Activated T-helper 2 cell treated with anti-CD3 and anti-CD28 coated beads, Interferon-gamma antibody, Interleukin-2, Interleukin-4, amounts not matched to agents 10 μg/mL and 5 μg/mL and 100 μg/mL, durations not matched to agents 14 hours and 24 hours and 36 hours (primary cell): ENCODE results near the gene EXOC6B. TPM values are rescaled to one million over a fixed set of nuclear protein-coding genes. Genes with fewer than 3 reads are reported as not detected.

ENCODE experiments used
- DNase-seq: peaks from one replicate; pipeline ENCODE4 v3.0.0; 2021; ENCODE audit warnings: low spot score
- H3K27ac Mint-ChIP-seq: one replicate; pipeline ENCODE4 v1.8.0; 2021; ENCODE audit warnings: mixed read lengths
- H3K27me3 Mint-ChIP-seq: one replicate; pipeline ENCODE4 v1.8.0; 2021; ENCODE audit warnings: low read depth, mixed read lengths
- H3K36me3 Mint-ChIP-seq: one replicate; pipeline ENCODE4 v1.8.0; 2021; ENCODE audit warnings: low read depth, mixed read lengths
- H3K4me1 Mint-ChIP-seq: one replicate; pipeline ENCODE4 v1.8.0; 2021; ENCODE audit warnings: low read depth, mixed read lengths
- H3K4me3 Mint-ChIP-seq: one replicate; pipeline ENCODE4 v1.8.0; 2021; ENCODE audit warnings: low read depth, mild to moderate bottlenecking, moderate library complexity, mixed read lengths
- H3K9me3 Mint-ChIP-seq: one replicate; pipeline ENCODE4 v1.8.0; 2021; ENCODE audit warnings: mixed read lengths
- intact Hi-C: fragments of 100-400 bp; cut with micrococcal nuclease; formaldehyde crosslinking; loops from one replicate; pipeline ENCODE4 v1.15.1; 2023
- total RNA-seq: library from RNA; stranded (reverse); gene quantifications from 2 replicates; pipeline ENCODE4 v1.2.3, GENCODE V29; 2022

The EXOC6B gene
- total RNA-seq, 1 donor from 2014 or later: 9.4 TPM

GRCh38 chr2:72211350-72211749, 614.5 kb downstream of the EXOC6B start:
- intact Hi-C loops: no loop called here
- no peak overlapping the region for H3K4me3 Mint-ChIP-seq
- no peak overlapping the region for H3K27ac Mint-ChIP-seq
- no peaks in the 10 kb centered on the region for H3K27me3 Mint-ChIP-seq
- no peaks in the 10 kb centered on the region for H3K4me1 Mint-ChIP-seq
- no peaks in the 10 kb centered on the region for H3K9me3 Mint-ChIP-seq
- no peak for DNase-seq
- H3K36me3 Mint-ChIP-seq: no peaks in the 10 kb centered on the region

- intact Hi-C loops: no loop called here
- H3K4me3 Mint-ChIP-seq: no peak overlapping the region
These were observed 615.4 kb downstream of the EXOC6B start for GRCh38 chr2:72210470-72210869.

GRCh38 chr2:72208225-72208624, 617.6 kb downstream of the EXOC6B start:
- Mint-ChIP-seq H3K27ac (no peak overlapping the region), H3K27me3 (no peaks in the 10 kb centered on the region), H3K36me3 (no peaks in the 10 kb centered on the region), H3K9me3 (no peaks in the 10 kb centered on the region), H3K4me3 (no peak overlapping the region), H3K4me1 (no peaks in the 10 kb centered on the region)
- intact Hi-C loops: no loop called here
- DNase-seq: no peak

More at GRCh38 chr2:72210470-72210869, 615.4 kb downstream of the EXOC6B start:
- no peaks in the 10 kb centered on the region for H3K36me3 Mint-ChIP-seq
- H3K9me3 Mint-ChIP-seq: no peaks in the 10 kb centered on the region
- H3K4me1 Mint-ChIP-seq: no peaks in the 10 kb centered on the region
- no peak overlapping the region for H3K27ac Mint-ChIP-seq
- DNase-seq: no peak
- H3K27me3 Mint-ChIP-seq: no peaks in the 10 kb centered on the region

GRCh38 chr2:72207334-72207733, 618.5 kb downstream of the EXOC6B start:
- H3K4me3 Mint-ChIP-seq: no peak overlapping the region
- H3K27me3 Mint-ChIP-seq: no peaks in the 10 kb centered on the region
- no peak for DNase-seq
- H3K36me3 Mint-ChIP-seq: no peaks in the 10 kb centered on the region
- H3K9me3 Mint-ChIP-seq: no peaks in the 10 kb centered on the region
- H3K4me1 Mint-ChIP-seq: no peaks in the 10 kb centered on the region
- no peak overlapping the region for H3K27ac Mint-ChIP-seq
- intact Hi-C loops: no loop called here

DNA sequence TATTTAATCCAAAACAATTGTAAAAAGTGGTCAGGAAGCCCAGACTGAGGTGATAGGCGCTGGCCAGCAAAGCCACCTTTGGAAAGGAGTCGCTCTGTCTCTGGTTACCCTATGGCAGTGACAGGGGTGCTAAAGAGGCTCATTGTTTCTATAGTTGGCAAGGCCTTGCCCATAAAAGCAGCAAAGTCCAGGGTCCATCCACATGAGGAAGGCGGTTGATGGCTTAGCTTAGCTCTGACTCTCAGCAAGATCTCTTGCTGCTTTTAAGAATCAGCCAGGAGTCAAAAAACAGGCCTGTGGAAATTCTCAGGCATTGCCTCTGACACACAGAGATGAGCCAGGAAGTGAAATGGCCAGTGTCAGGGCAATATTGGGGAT, 620.3 kb downstream of the EXOC6B start:
- Mint-ChIP-seq H3K36me3 (no peaks in the 10 kb centered on the region), H3K9me3 (no peaks in the 10 kb centered on the region), H3K27me3 (no peaks in the 10 kb centered on the region), H3K4me3 (no peak overlapping the region), H3K4me1 (no peaks in the 10 kb centered on the region), H3K27ac (no peak overlapping the region)
- DNase-seq: no peak
- intact Hi-C loops: no loop called here

DNA sequence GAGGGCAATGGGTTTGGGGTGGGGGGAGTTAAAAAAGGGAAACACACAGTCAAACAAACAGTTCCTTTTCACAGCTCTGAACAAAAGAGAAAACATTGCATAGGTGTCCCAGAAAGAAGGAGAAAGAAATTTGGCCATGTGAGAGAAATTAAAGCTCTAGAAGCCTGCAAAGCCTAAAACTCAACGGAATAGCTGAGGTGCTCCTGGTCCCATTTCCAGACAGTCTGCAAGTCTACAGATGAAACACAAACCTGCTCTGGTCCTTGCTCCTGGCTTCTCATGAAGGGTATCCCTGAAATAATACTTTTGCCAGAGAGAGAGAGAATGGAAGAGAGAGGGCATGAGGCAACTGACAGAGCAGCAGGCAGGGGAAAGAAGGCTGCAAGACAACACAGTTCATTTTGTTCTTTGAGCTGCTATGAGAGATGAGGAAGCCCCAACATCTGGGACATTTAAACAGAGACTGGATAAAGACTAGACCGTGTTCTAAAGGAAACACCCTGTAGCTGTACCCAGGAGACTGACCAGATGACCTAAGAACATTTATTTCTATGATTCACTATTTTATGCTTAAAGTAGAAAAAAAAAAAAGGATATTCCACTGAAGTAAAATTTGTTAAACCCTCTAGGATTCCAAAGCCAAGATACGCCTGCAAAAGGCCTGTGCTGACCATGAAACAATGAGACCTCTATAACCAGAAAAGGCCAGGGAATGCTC, 620.9 kb downstream of the EXOC6B start:
- Mint-ChIP-seq H3K27ac (no peak overlapping the region), H3K4me3 (no peak overlapping the region), H3K27me3 (no peaks in the 10 kb centered on the region), H3K4me1 (no peaks in the 10 kb centered on the region), H3K36me3 (no peaks in the 10 kb centered on the region), H3K9me3 (no peaks in the 10 kb centered on the region)
- intact Hi-C loops: no loop called here
- no peak for DNase-seq

GRCh38 chr2:72204156-72204785, 621.6 kb downstream of the EXOC6B start:
- intact Hi-C loops: no loop called here
- Mint-ChIP-seq H3K4me1 (no peaks in the 10 kb centered on the region), H3K36me3 (no peaks in the 10 kb centered on the region), H3K4me3 (no peak overlapping the region), H3K9me3 (no peaks in the 10 kb centered on the region), H3K27me3 (no peaks in the 10 kb centered on the region), H3K27ac (no peak overlapping the region)
- DNase-seq: no peak

- H3K36me3 Mint-ChIP-seq: no peaks in the 10 kb centered on the region
- H3K4me1 Mint-ChIP-seq: no peaks in the 10 kb centered on the region
- no peak overlapping the region for H3K27ac Mint-ChIP-seq
- no peaks in the 10 kb centered on the region for H3K9me3 Mint-ChIP-seq
- intact Hi-C loops: no loop called here
- H3K4me3 Mint-ChIP-seq: no peak overlapping the region
- H3K27me3 Mint-ChIP-seq: no peaks in the 10 kb centered on the region
- DNase-seq: no peak
These were observed 627.1 kb downstream of the EXOC6B start for GRCh38 chr2:72198532-72199241.

GRCh38 chr2:72193723-72194122, 632.1 kb downstream of the EXOC6B start:
- Mint-ChIP-seq H3K4me3 (no peak overlapping the region), H3K9me3 (peaks cover 4% of the 10 kb centered on the region), H3K27me3 (no peaks in the 10 kb centered on the region), H3K27ac (no peak overlapping the region), H3K36me3 (no peaks in the 10 kb centered on the region), H3K4me1 (no peaks in the 10 kb centered on the region)
- DNase-seq: no peak
- intact Hi-C loops: no loop called here

DNA sequence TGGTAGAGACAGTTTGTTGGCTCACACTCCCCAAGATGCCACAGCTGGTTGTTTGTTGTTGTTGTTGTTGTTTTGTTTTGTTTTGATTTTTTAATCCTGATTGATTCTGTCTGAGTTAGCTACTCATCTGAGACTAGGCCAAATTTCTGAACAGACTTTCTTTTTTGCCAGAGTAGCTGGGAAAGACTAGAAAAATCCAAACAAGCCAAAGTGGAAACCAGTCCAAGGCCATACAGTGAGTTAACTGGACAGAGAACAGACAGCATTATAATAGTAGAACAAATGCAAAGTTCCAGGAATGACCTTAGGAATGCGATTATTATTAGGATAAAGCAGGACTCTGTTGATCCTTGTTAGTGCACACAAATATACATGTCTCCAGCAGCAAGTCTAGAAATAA, 634.4 kb downstream of the EXOC6B start:
- no peaks in the 10 kb centered on the region for H3K36me3 Mint-ChIP-seq
- no peaks in the 10 kb centered on the region for H3K27me3 Mint-ChIP-seq
- DNase-seq: no peak
- no peak overlapping the region for H3K4me3 Mint-ChIP-seq
- peaks cover 4% of the 10 kb centered on the region for H3K9me3 Mint-ChIP-seq
- no peaks in the 10 kb centered on the region for H3K4me1 Mint-ChIP-seq
- no peak overlapping the region for H3K27ac Mint-ChIP-seq
- intact Hi-C loops: no loop called here

GRCh38 chr2:72185206-72185605, 640.6 kb downstream of the EXOC6B start:
- Mint-ChIP-seq H3K4me3 (no peak overlapping the region), H3K27ac (no peak overlapping the region), H3K9me3 (no peaks in the 10 kb centered on the region), H3K4me1 (no peaks in the 10 kb centered on the region), H3K36me3 (no peaks in the 10 kb centered on the region), H3K27me3 (no peaks in the 10 kb centered on the region)
- DNase-seq: no peak
- intact Hi-C loops: no loop called here

DNA sequence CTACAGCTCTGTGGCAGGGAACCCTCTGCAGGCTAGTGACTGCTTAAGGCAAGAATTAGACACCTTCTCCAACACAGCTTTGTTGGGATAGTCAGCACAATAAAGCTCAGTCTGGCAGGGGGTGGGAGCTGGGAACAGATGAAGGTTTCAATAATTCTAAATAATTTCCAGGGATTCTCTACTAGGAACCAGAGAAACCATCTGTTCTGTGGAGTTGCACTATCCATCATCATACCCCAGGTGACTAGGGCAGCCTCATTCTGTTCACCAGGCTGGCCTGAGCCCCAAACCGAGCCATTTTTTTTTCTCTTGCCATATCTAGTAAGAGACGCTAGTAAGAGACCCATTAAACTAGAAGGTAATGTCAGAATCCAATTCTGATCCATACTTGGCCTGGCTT, 642.4 kb downstream of the EXOC6B start:
- intact Hi-C loops: no loop called here
- no peaks in the 10 kb centered on the region for H3K9me3 Mint-ChIP-seq
- H3K4me3 Mint-ChIP-seq: no peak overlapping the region
- no peak for DNase-seq
- H3K4me1 Mint-ChIP-seq: no peaks in the 10 kb centered on the region
- H3K27ac Mint-ChIP-seq: no peak overlapping the region
- no peaks in the 10 kb centered on the region for H3K36me3 Mint-ChIP-seq
- no peaks in the 10 kb centered on the region for H3K27me3 Mint-ChIP-seq

DNA sequence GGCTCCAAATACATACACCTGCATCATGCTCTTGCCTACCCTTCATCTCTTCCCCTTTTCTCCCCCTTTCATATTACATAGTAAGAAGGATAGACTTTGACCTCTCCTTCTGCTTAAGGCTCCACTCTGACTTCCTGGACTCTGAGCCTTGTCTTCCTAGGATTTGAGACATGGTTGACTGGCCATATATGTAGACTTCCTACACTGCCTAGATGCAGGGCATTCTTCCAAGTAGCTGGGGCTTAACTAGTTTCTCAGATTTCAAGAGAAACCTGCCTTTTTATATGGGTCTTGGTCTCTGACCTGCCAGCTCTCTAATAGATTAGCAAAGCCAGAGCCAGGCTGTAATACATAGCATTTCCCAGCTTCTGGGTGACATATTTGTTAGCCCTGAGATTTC, 642.8 kb downstream of the EXOC6B start:
- H3K27me3 Mint-ChIP-seq: no peaks in the 10 kb centered on the region
- H3K27ac Mint-ChIP-seq: no peak overlapping the region
- no peak for DNase-seq
- H3K4me1 Mint-ChIP-seq: no peaks in the 10 kb centered on the region
- H3K9me3 Mint-ChIP-seq: no peaks in the 10 kb centered on the region
- intact Hi-C loops: no loop called here
- no peak overlapping the region for H3K4me3 Mint-ChIP-seq
- H3K36me3 Mint-ChIP-seq: no peaks in the 10 kb centered on the region
